ENCODE data around the gene PDE4B.

The PDE4B gene

GRCh38 chr1:66311092-66311491, 518.4 kb downstream of the PDE4B start:
- Histone ChIP-seq H3K27me3 (no peaks in the 10 kb centered on the region), H3K4me3 (ENCODE audit: low read depth in 1 of 2, low read length in 1 of 2) (no peak overlapping the region), H3K36me3 (no peaks in the 10 kb centered on the region), H3K4me1 (ENCODE audit: control insufficient read depth in 1 of 2, insufficient read depth in 1 of 2, low read depth in 1 of 2, low read length in 1 of 2) (peaks cover 36 to 38% of the 10 kb centered on the region in 2 experiments), H3K9me3 (no peaks in the 10 kb centered on the region), H3K27ac (no peak overlapping the region)
- no peak for TF ChIP-seq CTCF (IDR thresholded peaks at IDR 0.05)

- no peaks in the 10 kb centered on the region for H3K36me3 ChIP-seq
- no peaks in the 10 kb centered on the region for H3K9me3 ChIP-seq
- TF ChIP-seq CTCF (IDR thresholded peaks at IDR 0.05) = no peak
- peak overlapping the region; percentile 61 for H3K27ac ChIP-seq
- peaks cover 42 to 43% of the 10 kb centered on the region in 2 experiments for H3K4me1 ChIP-seq (ENCODE audit: control insufficient read depth in 1 of 2, insufficient read depth in 1 of 2, low read depth in 1 of 2, low read length in 1 of 2)
- H3K4me3 ChIP-seq (ENCODE audit: low read depth in 1 of 2, low read length in 1 of 2) = no peak overlapping the region
- H3K27me3 ChIP-seq = no peaks in the 10 kb centered on the region
These were observed 518.9 kb downstream of the PDE4B start for GRCh38 chr1:66311628-66312027.

DNA sequence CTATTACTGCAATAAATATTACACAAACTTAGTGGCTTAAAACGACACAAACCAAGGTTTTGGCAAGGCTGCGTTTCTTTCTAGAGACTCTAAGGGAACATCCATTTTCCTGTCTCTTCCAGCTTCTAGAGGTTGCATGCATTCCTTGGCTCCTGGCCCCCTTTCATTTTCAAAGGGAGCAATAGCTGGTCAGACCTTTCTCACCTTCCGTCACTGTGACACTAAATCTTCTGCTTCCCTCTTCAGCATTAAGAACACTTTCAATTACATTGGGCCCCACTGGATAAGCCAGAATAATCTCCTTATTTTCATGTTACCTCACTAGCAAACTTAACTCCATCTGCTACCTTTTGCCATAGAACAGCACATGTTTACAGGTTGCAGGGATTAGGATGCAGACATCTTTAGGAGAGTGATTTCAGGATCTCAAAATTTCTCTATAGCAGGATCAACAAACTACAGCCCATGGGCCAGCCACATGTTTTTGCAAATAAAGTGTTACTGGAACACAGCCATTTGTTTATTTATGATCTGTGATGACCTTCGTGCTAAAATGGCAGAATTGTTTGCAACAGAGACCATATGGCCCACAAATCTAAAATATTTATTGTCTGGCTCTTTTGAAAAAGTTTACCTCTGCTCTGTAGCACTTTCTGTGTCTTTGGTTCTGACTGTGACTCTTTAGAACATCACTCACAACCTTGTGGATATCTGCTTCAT, 519.7 kb downstream of the PDE4B start:
- no peaks in the 10 kb centered on the region for H3K27me3 ChIP-seq
- no peaks in the 10 kb centered on the region for H3K9me3 ChIP-seq
- peaks cover 50 to 51% of the 10 kb centered on the region in 2 experiments for H3K4me1 ChIP-seq (ENCODE audit: control insufficient read depth in 1 of 2, insufficient read depth in 1 of 2, low read depth in 1 of 2, low read length in 1 of 2)
- H3K27ac ChIP-seq = peak overlapping the region; percentile 61
- H3K36me3 ChIP-seq = no peaks in the 10 kb centered on the region
- no peak overlapping the region for H3K4me3 ChIP-seq (ENCODE audit: low read depth in 1 of 2, low read length in 1 of 2)
- no peak for TF ChIP-seq CTCF (IDR thresholded peaks at IDR 0.05)

DNA sequence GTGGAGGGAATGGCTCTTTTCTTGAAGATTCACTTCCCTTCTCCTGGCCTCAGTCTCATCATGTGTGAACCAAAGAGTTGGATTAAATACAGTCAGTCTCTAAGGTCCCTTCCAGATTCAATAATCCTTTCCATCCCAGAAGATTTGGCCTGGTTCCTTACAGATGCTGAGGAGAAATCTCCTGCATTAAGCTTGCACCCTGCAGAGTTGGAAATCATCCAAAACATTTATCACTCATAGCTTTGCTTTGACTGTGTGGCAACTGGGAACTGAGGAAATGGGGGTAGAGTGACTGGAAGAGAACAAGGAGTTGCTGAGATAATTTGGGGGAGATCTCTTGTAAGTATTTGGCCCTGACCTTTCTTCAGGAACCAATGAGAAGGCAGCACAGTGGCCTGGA, 520.7 kb downstream of the PDE4B start:
- Histone ChIP-seq H3K4me1 (ENCODE audit: control insufficient read depth in 1 of 2, insufficient read depth in 1 of 2, low read depth in 1 of 2, low read length in 1 of 2) (peaks cover 57 to 59% of the 10 kb centered on the region in 2 experiments), H3K36me3 (no peaks in the 10 kb centered on the region), H3K4me3 (ENCODE audit: low read depth in 1 of 2, low read length in 1 of 2) (no peak overlapping the region), H3K9me3 (no peaks in the 10 kb centered on the region), H3K27ac (peak overlapping the region; percentile 61), H3K27me3 (no peaks in the 10 kb centered on the region)
- no peak for TF ChIP-seq CTCF (IDR thresholded peaks at IDR 0.05)

DNA sequence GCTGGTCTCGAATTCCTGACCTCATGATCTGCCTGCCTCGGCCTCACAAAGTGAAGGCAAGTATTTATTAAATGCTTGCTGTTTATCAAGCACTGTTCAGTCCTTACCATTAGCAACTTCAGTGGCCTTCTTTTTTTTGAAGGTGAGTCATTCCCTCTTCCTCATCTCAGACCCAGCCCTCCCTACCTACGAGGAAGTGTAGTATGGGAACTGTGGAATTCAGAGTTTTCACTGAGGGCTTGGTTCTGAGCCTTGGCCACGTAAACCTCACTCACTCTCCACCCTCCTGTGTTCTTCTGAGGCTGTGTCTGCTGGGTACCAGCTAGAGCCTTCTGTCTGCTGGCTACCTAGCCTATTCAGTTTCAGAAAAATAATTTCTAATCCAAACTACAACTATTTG, 523.0 kb downstream of the PDE4B start:
- peak overlapping the region; percentile 75 for H3K27ac ChIP-seq
- H3K27me3 ChIP-seq = no peaks in the 10 kb centered on the region
- no peaks in the 10 kb centered on the region for H3K9me3 ChIP-seq
- no peaks in the 10 kb centered on the region for H3K36me3 ChIP-seq
- TF ChIP-seq CTCF (IDR thresholded peaks at IDR 0.05) = no peak
- H3K4me1 ChIP-seq (ENCODE audit: control insufficient read depth in 1 of 2, insufficient read depth in 1 of 2, low read depth in 1 of 2, low read length in 1 of 2) = peaks cover 58 to 59% of the 10 kb centered on the region in 2 experiments
- H3K4me3 ChIP-seq (ENCODE audit: low read depth in 1 of 2, low read length in 1 of 2) = no peak overlapping the region

Measured in neutrophil (primary cell).